ENCODE results near the gene TRIM8. TPM values are rescaled to one million over a fixed set of nuclear protein-coding genes. Genes with fewer than 3 reads are reported as not detected.
A peak's percentile ranks its signal among the peaks of the same experiment; 100 is the strongest.

Gene TRIM8
- total RNA-seq, 1 experiment from 2014 or later = 37.0 TPM

GRCh38 chr10:102678068-102678400 lies 33.8 kb downstream of the TRIM8 start:
- Histone ChIP-seq H3T11ph (ENCODE audit: low read length) (no peak overlapping the region), H2AK5ac (ENCODE audit: insufficient read length, low read length) (no peak overlapping the region), H2BK12ac (ENCODE audit: insufficient read length, low read depth, low read length) (no peak overlapping the region), H3K4me2 (ENCODE audit: insufficient read depth, insufficient read length, low read length) (no peak overlapping the region), H3K14ac (ENCODE audit: insufficient read depth, low read length) (no peak overlapping the region), H3K27ac (ENCODE audit: insufficient read length, low read depth, low read length) (no peak overlapping the region), H3K79me1 (ENCODE audit: insufficient read depth, low read depth, low read length, poor library complexity, severe bottlenecking) (no peaks in the 10 kb centered on the region), H3K4ac (ENCODE audit: low read depth, low read length) (no peak overlapping the region), H3K9me3 (ENCODE audit: control insufficient read depth, low read depth, low read length) (no peaks in the 10 kb centered on the region), H3K9ac (ENCODE audit: extremely low read depth, insufficient read length, low read length) (no peak overlapping the region), H2BK5ac (ENCODE audit: insufficient read length, low read length) (no peak overlapping the region), H2BK120ac (ENCODE audit: low read depth, low read length, poor library complexity, severe bottlenecking) (no peak overlapping the region), H4K8ac (replicated peaks; ENCODE audit: insufficient read length, low read depth, low read length) (no peak overlapping the region), H2BK15ac (ENCODE audit: low read depth, low read length) (no peak overlapping the region), H3K23me2 (ENCODE audit: insufficient read length, low read depth, low read length, poor library complexity, severe bottlenecking) (no peaks in the 10 kb centered on the region), H3K79me2 (ENCODE audit: insufficient read depth, low read length) (no peaks in the 10 kb centered on the region), H3K18ac (ENCODE audit: insufficient read length, low read depth, low read length) (no peak overlapping the region), H4K5ac (ENCODE audit: insufficient read length, low read depth, low read length) (no peak overlapping the region), H3K23ac (ENCODE audit: insufficient read length, low read depth, low read length) (no peak overlapping the region), H3K56ac (ENCODE audit: insufficient read length, low read depth, low read length) (no peak overlapping the region), H4K20me1 (ENCODE audit: control insufficient read depth, insufficient read depth, insufficient read length) (no peaks in the 10 kb centered on the region), H2BK20ac (ENCODE audit: low read depth, low read length, poor library complexity, severe bottlenecking) (no peak overlapping the region), H4K91ac (ENCODE audit: insufficient read length, low read depth, low read length) (no peak overlapping the region), H2AFZ (ENCODE audit: low read length) (no peak overlapping the region), H3K4me1 (ENCODE audit: insufficient read depth, low read length) (peaks cover 15% of the 10 kb centered on the region; the same call in 1 of the 2 replicates), H3K27me3 (ENCODE audit: insufficient read depth, low read length) (no peaks in the 10 kb centered on the region)
- H3K27me3 Mint-ChIP-seq (ENCODE audit: low read depth) = no peaks in the 10 kb centered on the region
- H3K4me3 Mint-ChIP-seq = peak overlapping the region in 1 of 2 experiments; percentile 23; a peak in 2 of 5 replicates
- H3K4me1 Mint-ChIP-seq = peaks cover 64 to 70% of the 10 kb centered on the region in 2 experiments
- no CpG with 5 or more reads among the region's 9 CpGs for WGBS (ENCODE audit: extremely low coverage, insufficient read length, low lambda C conversion rate)
- TF ChIP-seq, protein P1, sequence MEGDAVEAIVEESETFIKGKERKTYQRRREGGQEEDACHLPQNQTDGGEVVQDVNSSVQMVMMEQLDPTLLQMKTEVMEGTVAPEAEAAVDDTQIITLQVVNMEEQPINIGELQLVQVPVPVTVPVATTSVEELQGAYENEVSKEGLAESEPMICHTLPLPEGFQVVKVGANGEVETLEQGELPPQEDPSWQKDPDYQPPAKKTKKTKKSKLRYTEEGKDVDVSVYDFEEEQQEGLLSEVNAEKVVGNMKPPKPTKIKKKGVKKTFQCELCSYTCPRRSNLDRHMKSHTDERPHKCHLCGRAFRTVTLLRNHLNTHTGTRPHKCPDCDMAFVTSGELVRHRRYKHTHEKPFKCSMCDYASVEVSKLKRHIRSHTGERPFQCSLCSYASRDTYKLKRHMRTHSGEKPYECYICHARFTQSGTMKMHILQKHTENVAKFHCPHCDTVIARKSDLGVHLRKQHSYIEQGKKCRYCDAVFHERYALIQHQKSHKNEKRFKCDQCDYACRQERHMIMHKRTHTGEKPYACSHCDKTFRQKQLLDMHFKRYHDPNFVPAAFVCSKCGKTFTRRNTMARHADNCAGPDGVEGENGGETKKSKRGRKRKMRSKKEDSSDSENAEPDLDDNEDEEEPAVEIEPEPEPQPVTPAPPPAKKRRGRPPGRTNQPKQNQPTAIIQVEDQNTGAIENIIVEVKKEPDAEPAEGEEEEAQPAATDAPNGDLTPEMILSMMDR (conservative IDR thresholded peaks at IDR 0.05) = no peak
- DNase-seq = no peak
- no peaks in the 10 kb centered on the region for H3K9me3 Mint-ChIP-seq
- peaks cover 8 to 21% (median 15%) of the 10 kb centered on the region in 3 experiments; a peak in 6 of 7 replicates for H3K36me3 Mint-ChIP-seq (ENCODE audit: insufficient read depth in 1 of 3, low read depth in 3 of 3)
- H3K27ac Mint-ChIP-seq = peak overlapping the region in 2 of 3 experiments; percentile 5 to 85; a peak in 1 of 7 replicates

All from H9 (cell line).